B cell (primary cell): ENCODE data around the gene RABGAP1L. TPM values are rescaled to one million over a fixed set of nuclear protein-coding genes. Genes with fewer than 3 reads are reported as not detected.
A peak's percentile ranks its signal among the peaks of the same experiment; 100 is the strongest.

Source experiments
- ATAC-seq: fragments of 200-7000 bp; cut with Tn5 transposase; one replicate; pipeline ENCODE4 v1.10.0; 2021; ENCODE audit warnings: low read depth, mild to moderate bottlenecking, moderate number of reproducible peaks, moderate library complexity
- CTCF ChIA-PET: fragments of 350-600 bp; sonication (Branson Sonifier 250); formaldehyde crosslinking; loops from one replicate; lab custom pipeline; 2021; ENCODE audit warnings: antibody characterized with exemption, inconsistent platforms; lab: Charles Lee
- POLR2A ChIA-PET: fragments of 350-600 bp; sonication (Branson Sonifier 250); formaldehyde crosslinking; loops from one replicate; lab custom pipeline; 2021; ENCODE audit warnings: antibody characterized with exemption; lab: Charles Lee
- DNase-seq: peaks from one replicate; pipeline ENCODE4 v3.0.0; 2013
- H2AFZ ChIP-seq: 2 replicates; pipeline ENCODE4 v1.6.1; 2012; ENCODE audit warnings: mild to moderate bottlenecking, low read depth, low read length; ENCODE audit not compliant: insufficient read depth, poor library complexity, severe bottlenecking
- H3K27ac ChIP-seq, 2 donors: 1 replicate in 1 of 2; 2 replicates in 1 of 2; pipeline ENCODE4 v1.5.1; 2012 to 2013; ENCODE audit warnings: low read length in 2 of 2, mild to moderate bottlenecking in 2 of 2, moderate library complexity in 1 of 2
- H3K27me3 ChIP-seq, 4 experiments: fragments of 200-600 bp in 1 of 4; sonication (generic) in 1 of 4; replicated peaks in 1 of 4; 1 replicate in 2 of 4; 2 replicates in 2 of 4; pipeline versions ENCODE4 v1.6.1 to v1.7.0; 2013 to 2016; ENCODE audit warnings: low read length in 3 of 4, mild to moderate bottlenecking in 2 of 4, mixed read lengths in 1 of 4, moderate library complexity in 1 of 4; ENCODE audit not compliant: insufficient read depth in 4 of 4, control insufficient read depth in 3 of 4; ENCODE audit errors: control extremely low read depth in 1 of 4
- H3K36me3 ChIP-seq, 2 experiments: replicated peaks in 1 of 2; 1 replicate in 1 of 2; 2 replicates in 1 of 2; pipeline versions ENCODE4 v1.6.1 to v1.7.1; 2013; ENCODE audit warnings: low read length in 1 of 2; ENCODE audit not compliant: insufficient read depth in 2 of 2, control insufficient read depth in 1 of 2; ENCODE audit errors: control extremely low read depth in 1 of 2, extremely low read depth in 1 of 2
- H3K4me1 ChIP-seq, 2 donors: fragments of 200-600 bp in 1 of 2; sonication (generic) in 1 of 2; 1 replicate in 1 of 2; 2 replicates in 1 of 2; pipeline versions ENCODE4 v1.5.1 to v1.6.1; 2013 to 2017; ENCODE audit warnings: low read length in 2 of 2; ENCODE audit not compliant: control insufficient read depth in 2 of 2, insufficient read depth in 2 of 2
- H3K4me2 ChIP-seq: replicated peaks from 2 replicates; pipeline ENCODE3; 2012; ENCODE audit warnings: mild to moderate bottlenecking, low read depth, low read length; ENCODE audit not compliant: poor library complexity, severe bottlenecking
- H3K4me3 ChIP-seq, 5 experiments: fragments of 200-600 bp in 1 of 5; sonication (generic) in 1 of 5; 1 replicate in 3 of 5; 2 replicates in 2 of 5; pipeline versions ENCODE4 v1.5.1 to v1.7.0; 2011 to 2016; ENCODE audit warnings: low read length in 4 of 5, mild to moderate bottlenecking in 4 of 5, low read depth in 2 of 5, control low read depth in 1 of 5, moderate library complexity in 1 of 5; ENCODE audit not compliant: insufficient read depth in 1 of 5; ENCODE audit errors: control extremely low read depth in 1 of 5, extremely low read depth in 1 of 5
- H3K79me2 ChIP-seq: fragments of 200-600 bp; sonication (generic); one replicate; pipeline ENCODE4 v1.6.0; 2016; ENCODE audit warnings: low read length; ENCODE audit not compliant: control insufficient read depth, insufficient read depth
- H3K9ac ChIP-seq: fragments of 200-600 bp; sonication (generic); 2 replicates; pipeline ENCODE4 v1.6.1; 2017; ENCODE audit warnings: mild to moderate bottlenecking, low read length, moderate library complexity
- H3K9me3 ChIP-seq, 3 donors: one replicate each; pipeline versions ENCODE4 v1.6.1 to v1.7.1; 2013; ENCODE audit warnings: low read length in 2 of 3; ENCODE audit not compliant: control insufficient read depth in 2 of 3, insufficient read depth in 1 of 3; ENCODE audit errors: control extremely low read depth in 1 of 3
- H4K20me1 ChIP-seq: 2 replicates; pipeline ENCODE4 v1.6.0; 2012; ENCODE audit warnings: mild to moderate bottlenecking, low read length; ENCODE audit not compliant: insufficient read depth, control insufficient read depth, poor library complexity, severe bottlenecking
- H3K27ac Mint-ChIP-seq: one replicate; pipeline ENCODE4 v1.8.0; 2021; ENCODE audit warnings: mixed read lengths
- H3K27me3 Mint-ChIP-seq: one replicate; pipeline ENCODE4 v1.8.0; 2021; ENCODE audit warnings: mixed read lengths
- H3K4me1 Mint-ChIP-seq: one replicate; pipeline ENCODE4 v1.8.0; 2021; ENCODE audit warnings: mixed read lengths
- H3K4me3 Mint-ChIP-seq: one replicate; pipeline ENCODE4 v1.8.0; 2021; ENCODE audit warnings: mixed read lengths
- H3K9me3 Mint-ChIP-seq: one replicate; pipeline ENCODE4 v1.8.0; 2022; ENCODE audit warnings: mixed read lengths; ENCODE audit not compliant: insufficient read depth
- EZH2 ChIP-seq: IDR thresholded peaks from 2 replicates; pipeline ENCODE4 v1.6.1; 2012; ENCODE audit warnings: borderline replicate concordance, low read depth, mild to moderate bottlenecking, moderate library complexity, low read length; ENCODE audit not compliant: insufficient read depth, poor library complexity, severe bottlenecking
- WGBS: methylation state at CpG from one replicate; pipeline ENCODE4 v1.1.5; 2013; ENCODE audit warnings: missing lambda C conversion rate; ENCODE audit not compliant: insufficient coverage; 5-methylcytosine and 5-hydroxymethylcytosine counted together
- intact Hi-C: fragments of 100-400 bp; cut with micrococcal nuclease; formaldehyde crosslinking; loops from one replicate; pipeline ENCODE4 v1.10.0; 2022
- polyA plus RNA-seq: library from polyadenylated mRNA; depleted of rRNA; stranded (reverse); fragments of >200 nt; gene quantifications from 2 replicates; pipeline ENCODE4 v1.2.3, GENCODE V29; 2012
- total RNA-seq, 2 donors: library from RNA; stranded (reverse); fragments of 120-200 nt in 1 of 2; gene quantifications; 1 replicate in 1 of 2; 2 replicates in 1 of 2; pipeline versions ENCODE4 v1.2.3 to v1.2.4, GENCODE V29; 2013 to 2022
- TF ChIP-seq, protein P1 (sequence below): fragments of 200-600 bp; IDR thresholded peaks from one replicate; pipeline ENCODE4 v1.8.0; 2022; ENCODE audit warnings: antibody characterized with exemption, mild to moderate bottlenecking

RABGAP1L gene
- total and polyA plus RNA-seq, 2 donors (not counting 1 experiment from before 2014, with no cell fraction given) = 34.9 to 159 TPM

DNA sequence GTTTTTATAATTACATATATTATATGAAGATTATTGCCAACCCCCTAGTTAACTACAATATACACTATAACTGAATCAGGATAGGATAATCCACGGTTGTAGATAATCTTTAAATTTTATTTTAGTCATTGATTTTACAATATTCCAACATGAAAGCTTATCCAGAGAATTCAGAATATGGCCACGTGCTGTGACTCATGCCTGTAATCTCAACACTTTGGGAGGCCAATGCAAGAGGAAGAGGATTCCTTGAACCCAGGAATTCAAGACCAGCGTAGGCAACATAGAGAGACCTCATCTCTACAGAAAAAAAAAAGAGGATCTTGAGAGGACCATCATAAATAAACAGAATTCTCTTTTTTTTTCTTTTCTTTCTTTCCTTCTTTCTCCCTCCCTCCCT, 720.9 kb downstream of the RABGAP1L start:
- intact Hi-C loops = no loop called here
- no peak overlapping the region for H3K9ac ChIP-seq
- no peak overlapping the region for H3K27ac Mint-ChIP-seq
- WGBS = no CpG with 5 or more reads among the region's 3 CpGs
- no peak overlapping the region for H3K4me3 ChIP-seq
- H3K9me3 ChIP-seq = no peaks in the 10 kb centered on the region
- H3K27me3 ChIP-seq = no peaks in the 10 kb centered on the region
- no peaks in the 10 kb centered on the region for H3K79me2 ChIP-seq
- H3K4me3 Mint-ChIP-seq = no peak overlapping the region
- H3K4me1 ChIP-seq = peaks cover 4 to 12% of the 10 kb centered on the region in 2 donors
- ChIA-PET POLR2A (no interaction called here), CTCF (no interaction called here)
- H4K20me1 ChIP-seq = no peaks in the 10 kb centered on the region
- TF ChIP-seq, protein P1, sequence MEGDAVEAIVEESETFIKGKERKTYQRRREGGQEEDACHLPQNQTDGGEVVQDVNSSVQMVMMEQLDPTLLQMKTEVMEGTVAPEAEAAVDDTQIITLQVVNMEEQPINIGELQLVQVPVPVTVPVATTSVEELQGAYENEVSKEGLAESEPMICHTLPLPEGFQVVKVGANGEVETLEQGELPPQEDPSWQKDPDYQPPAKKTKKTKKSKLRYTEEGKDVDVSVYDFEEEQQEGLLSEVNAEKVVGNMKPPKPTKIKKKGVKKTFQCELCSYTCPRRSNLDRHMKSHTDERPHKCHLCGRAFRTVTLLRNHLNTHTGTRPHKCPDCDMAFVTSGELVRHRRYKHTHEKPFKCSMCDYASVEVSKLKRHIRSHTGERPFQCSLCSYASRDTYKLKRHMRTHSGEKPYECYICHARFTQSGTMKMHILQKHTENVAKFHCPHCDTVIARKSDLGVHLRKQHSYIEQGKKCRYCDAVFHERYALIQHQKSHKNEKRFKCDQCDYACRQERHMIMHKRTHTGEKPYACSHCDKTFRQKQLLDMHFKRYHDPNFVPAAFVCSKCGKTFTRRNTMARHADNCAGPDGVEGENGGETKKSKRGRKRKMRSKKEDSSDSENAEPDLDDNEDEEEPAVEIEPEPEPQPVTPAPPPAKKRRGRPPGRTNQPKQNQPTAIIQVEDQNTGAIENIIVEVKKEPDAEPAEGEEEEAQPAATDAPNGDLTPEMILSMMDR = no peak
- no peak for TF ChIP-seq EZH2
- no peak overlapping the region for H3K4me2 ChIP-seq
- no peaks in the 10 kb centered on the region for H3K9me3 Mint-ChIP-seq
- H2AFZ ChIP-seq = no peak overlapping the region
- no peaks in the 10 kb centered on the region for H3K27me3 Mint-ChIP-seq
- DNase-seq (no peak), ATAC-seq (no peak)
- no peak overlapping the region for H3K27ac ChIP-seq
- H3K4me1 Mint-ChIP-seq = peaks cover 24% of the 10 kb centered on the region
- no peaks in the 10 kb centered on the region for H3K36me3 ChIP-seq

- H3K27ac Mint-ChIP-seq = peak overlapping the region; percentile 29
- 100% methylated on average over 1 of the region's 1 CpG for WGBS
- POLR2A ChIA-PET = no interaction called here
Measured at GRCh38 chr1:174883409-174883808, 724.1 kb downstream of the RABGAP1L start.

More at GRCh38 chr1:174883409-174883808, 724.1 kb downstream of the RABGAP1L start:
- CTCF ChIA-PET = interaction anchor here (1.0 to 1.6 kb wide), 4 partner anchors 9 to 116 kb away, joined by 3 to 8 read pairs (median 3); no protein-coding TSS in a partner anchor
- Histone ChIP-seq H3K27me3 (no peaks in the 10 kb centered on the region), H3K4me3 (no peak overlapping the region), H3K4me1 (peaks cover 4 to 7% of the 10 kb centered on the region in 2 donors), H3K36me3 (no peaks in the 10 kb centered on the region), H2AFZ (no peak overlapping the region), H3K4me2 (no peak overlapping the region), H4K20me1 (no peaks in the 10 kb centered on the region), H3K27ac (no peak overlapping the region), H3K9me3 (no peaks in the 10 kb centered on the region), H3K9ac (peak overlapping the region; percentile 0), H3K79me2 (no peaks in the 10 kb centered on the region)
- H3K9me3 Mint-ChIP-seq = no peaks in the 10 kb centered on the region
- no peak overlapping the region for H3K4me3 Mint-ChIP-seq
- TF ChIP-seq EZH2 = no peak
- TF ChIP-seq, protein P1 = no peak
- intact Hi-C loops = no loop called here
- DNase-seq (no peak), ATAC-seq (peak; percentile 17)
- no peaks in the 10 kb centered on the region for H3K27me3 Mint-ChIP-seq
- H3K4me1 Mint-ChIP-seq = peaks cover 16% of the 10 kb centered on the region
